Kidney glomerular epithelial cell (primary cell): Measurements from ENCODE around the gene TAP1.
A peak's percentile ranks its signal among the peaks of the same experiment; 100 is the strongest.

Experiments used
- DNase-seq: peaks from one replicate; lab custom pipeline; 2025; lab: John Stamatoyannopoulos, UW

The TAP1 gene

DNA sequence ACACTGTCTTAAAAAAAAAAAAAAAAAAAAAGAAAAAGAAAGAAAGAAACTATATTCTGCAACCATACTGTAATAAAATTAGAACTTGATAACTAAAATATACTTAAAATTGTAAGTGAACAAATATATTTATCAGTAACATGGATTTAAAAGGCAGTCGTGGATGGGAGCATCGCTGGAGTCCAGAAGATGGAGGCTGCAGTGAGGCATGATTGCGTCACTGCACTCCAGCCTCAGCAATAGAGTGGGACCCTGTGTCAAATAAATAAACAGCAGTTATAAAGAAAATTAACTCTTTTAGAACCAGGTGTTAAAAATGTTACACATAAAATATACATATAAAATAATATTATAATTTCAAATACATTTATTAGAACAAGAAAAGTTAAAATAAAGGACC is 9.2 kb upstream of the TAP1 start:
- DNase-seq, result no peak

DNA sequence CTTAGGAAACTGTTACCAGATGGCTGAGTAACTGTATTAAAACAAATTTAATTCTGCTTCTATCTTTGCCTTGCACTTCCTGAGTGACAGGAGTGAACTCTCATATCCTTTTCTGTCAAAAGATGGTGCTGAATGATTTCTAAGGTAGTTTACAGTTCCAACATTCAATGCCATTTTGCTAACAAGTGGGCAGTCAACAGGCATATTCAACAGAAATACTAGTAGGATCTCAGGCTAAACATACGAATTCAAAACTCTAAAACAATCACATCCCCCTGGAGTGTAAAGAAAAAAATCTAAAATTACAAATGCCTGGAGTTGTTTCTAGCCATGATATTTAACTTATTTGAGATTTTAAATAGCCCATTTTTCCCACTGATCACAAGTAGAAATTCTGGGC is 7.2 kb upstream of the TAP1 start:
- DNase-seq, result no peak

DNA sequence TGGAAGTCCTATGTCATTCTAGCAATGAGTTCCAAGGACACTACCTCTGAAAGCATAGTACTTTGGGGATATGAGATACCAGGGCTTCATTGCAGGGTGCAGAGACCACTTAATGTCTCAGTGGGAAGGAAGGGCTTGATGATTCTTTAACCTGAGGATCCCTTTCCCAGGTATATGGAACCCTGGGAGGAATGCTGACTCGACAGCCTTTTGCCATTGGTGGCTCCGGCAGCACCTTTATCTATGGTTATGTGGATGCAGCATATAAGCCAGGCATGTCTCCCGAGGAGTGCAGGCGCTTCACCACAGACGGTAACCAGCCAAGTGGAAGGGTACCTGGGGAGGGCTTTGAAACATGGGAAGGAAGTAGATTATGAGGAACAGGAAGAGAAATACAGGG is 4.7 kb upstream of the TAP1 start:
- no peak for DNase-seq

DNA sequence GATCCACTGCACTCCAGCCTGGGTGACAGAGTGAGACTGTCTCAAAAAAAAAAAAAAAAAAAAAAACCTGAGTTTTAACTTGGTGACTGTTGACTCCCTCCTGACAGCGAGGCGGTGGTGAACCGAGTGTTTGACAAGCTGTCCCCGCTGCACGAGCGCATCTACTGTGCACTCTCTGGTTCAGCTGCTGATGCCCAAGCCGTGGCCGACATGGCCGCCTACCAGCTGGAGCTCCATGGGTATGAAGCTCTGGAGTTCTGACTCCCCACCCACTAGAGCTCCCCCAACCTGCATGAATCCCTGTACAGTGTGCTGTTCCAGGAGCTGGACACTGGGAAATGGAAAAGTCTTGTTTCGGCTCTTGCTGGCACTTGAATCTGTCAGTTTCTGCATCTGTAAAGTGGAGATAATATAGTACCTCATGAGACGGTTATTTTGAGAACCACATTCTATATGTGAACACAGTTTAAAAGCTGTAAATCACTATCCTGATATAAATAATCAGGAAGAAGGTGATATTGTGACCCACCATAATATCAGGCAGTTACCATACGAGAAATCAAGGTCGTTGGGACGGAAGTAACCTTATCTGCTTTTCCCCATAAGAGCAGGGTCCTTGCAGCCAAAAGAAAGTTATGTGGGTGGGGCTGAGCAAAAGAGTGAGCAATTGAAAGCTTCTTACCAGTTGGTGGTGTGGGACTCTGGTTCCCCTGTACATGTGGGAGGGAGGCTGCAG is 3.8 kb upstream of the TAP1 start:
- DNase-seq, result no peak

DNA sequence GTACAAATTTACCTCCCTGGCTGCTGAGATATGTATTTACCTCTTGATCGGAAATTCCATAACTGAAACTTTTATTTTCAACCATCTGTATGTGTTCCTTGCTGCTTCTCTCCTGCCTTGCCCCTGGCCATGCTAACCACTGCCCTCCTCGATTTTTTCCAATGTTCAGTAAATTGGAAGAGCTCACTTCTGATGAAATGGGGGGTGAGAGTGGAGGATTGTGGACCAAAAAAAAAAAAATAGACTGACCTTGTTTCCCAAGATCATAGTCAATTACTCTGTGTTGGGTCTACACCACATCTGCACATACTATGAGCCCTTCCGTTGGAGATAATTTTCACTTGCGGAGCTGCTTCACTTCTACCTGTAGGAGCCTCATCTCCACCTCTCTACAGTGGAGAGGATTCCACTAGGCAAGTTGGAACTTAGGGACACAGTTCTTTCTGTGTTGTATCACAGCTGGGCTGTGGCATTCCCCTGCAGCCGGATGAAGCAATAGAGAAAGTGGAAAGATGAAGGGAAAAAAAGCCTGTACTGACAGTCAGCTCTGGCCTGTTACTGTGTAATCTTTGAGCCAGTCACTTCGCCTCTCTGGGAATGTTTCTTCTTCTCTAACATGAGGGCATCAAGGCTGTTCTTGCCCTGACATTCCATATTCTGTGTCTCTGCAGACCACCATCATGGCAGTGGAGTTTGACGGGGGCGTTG is 2.1 kb upstream of the TAP1 start:
- DNase-seq, result no peak

DNA sequence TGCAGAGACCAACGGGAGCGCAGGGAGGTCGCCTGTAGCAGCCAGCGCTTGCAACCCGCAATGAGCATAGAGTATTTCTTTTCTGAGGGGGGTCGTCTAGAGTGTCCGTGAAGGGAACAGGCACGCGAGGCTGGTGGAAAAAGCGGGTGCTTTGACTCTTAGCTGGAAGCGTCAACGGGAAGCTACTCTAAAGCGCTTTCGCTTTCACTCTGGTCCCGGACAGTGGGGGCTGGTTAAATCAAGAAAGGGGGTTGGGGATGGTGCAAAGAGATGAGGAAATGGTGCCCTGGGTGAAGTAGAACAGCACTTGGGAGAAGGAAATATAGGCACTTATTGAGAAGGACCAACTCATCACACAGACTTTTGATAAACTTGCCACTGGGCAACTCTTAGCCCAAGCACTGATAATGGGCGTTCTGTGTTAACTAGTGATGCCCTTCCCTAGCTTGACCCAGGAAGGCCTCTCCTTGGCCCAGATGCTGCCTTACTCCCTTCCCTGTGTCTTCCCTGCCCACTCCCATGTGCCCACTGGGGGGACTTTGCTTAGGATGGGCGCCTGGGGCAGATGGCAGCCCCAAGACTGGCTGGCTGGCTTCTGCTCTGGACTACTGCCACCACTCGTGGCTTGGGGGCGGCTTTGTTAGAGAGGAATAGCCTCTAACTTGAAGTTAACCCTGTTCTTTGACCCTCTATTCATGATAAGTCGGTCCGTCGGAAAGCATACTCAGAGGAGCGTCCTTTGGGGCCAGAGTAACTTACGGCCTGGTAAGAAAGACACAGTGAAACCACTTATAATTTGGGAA is 1.1 kb upstream of the TAP1 start:
- no peak for DNase-seq

DNA sequence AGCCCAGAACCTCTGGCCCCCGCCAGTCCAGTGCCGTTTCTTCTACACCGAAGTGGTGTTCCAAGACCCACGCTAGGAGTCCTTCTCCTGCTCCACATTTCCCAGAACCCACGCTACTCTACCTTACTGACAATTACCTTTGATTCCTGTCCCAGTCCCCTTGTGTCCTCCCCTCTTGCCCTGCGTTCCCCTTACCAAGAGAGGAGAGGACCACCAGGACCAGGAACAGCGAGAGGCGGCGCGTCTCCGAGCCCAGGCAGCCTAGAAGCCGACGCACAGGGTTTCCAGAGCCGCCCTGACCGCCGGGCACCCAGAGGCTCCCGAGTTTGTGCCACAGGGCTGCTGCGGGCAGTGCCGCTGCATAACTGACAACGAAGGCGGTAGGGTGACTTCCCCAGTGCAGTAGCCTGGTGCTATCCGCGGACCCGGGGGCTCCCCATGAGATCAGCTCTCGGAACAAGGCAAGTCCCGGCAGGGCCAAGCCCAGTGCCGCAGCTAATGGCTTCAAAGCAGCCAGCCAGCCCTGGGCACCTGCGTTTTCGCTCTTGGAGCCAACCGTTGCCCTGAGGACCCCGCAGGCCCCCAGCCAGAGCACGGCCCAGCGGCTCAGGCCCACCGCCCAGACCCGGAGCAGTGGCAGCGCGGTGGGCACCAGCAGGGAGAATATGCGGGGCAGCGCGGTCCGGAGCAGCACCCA is 512 bp downstream of the TAP1 start:
- peak; percentile 7 for DNase-seq

DNA sequence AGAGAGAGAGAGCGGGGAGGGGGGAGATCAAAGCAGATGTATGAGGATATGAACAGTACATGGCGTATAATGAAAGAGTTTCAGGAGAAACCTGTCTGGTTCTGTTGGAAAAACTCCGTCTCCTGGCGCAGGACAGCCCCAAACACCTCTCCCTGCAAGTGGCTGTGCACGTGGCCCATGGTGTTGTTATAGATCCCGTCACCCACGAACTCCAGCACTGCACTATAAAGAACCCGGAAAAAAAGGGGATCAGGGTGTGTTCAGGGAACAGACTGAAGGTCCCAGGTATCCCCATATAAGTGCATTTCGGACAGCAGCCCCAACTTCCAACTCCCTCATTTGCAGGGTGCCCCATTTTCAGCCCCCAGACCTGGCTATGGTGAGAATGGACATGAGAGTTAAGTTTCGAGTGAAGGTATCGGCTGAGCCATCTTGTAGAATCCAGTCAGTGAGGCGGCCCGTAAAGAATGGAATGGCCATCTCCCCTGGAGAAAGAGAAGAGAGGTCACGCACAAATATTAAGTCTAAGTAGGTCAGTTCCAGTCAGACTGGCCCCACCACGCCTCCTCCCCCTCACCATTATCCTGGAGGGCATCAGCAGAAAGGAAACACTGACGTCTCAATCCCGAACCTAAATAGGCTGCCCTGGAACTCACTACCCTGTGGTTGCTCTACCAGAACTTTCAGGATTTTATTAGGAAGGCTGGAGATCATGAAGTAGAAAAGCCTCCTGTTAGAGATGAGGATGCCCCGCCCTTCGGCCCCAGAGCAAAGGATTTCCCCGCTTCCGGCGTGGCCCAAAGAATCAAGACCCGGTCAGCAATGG is 1.3 kb downstream of the TAP1 start:
- DNase-seq, result no peak

DNA sequence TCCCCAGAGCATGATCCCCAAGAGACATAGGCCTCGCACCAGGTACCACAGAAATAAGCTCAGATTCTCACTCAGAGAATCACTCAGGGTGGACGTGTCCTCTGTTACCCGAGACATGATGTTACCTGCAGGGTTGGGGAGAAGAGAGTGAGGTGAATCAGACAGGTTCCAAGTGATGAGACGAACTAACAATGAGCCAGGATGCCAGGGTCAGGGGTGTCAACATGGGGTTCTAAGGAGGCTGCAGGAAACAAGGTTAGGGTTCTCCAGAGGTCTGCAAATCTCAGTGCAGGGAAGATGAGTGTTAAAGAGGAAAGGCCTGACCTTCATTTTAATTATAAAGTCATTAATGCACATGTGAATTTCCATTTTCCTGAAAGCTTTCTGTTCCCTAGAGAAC is 2.5 kb downstream of the TAP1 start:
- DNase-seq, result no peak

DNA sequence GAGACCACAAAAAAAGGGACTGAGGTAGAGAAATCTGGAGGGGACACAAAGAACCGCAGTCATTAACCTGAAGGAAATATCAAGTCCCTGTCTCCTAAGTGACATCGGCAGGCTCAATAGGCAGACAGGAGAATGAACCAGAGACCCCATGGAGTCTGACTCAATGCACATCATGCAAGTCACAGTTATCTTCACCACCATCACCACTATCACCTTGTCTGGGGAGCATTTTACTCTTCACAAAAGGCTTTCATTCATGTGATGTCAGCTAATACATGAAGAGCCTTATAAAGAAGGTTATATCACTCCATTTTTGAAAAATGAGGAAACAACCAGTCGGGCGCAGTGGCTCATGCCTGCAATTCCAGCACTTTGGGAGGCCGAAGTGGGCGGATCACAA is 4.4 kb downstream of the TAP1 start:
- no peak for DNase-seq

DNA sequence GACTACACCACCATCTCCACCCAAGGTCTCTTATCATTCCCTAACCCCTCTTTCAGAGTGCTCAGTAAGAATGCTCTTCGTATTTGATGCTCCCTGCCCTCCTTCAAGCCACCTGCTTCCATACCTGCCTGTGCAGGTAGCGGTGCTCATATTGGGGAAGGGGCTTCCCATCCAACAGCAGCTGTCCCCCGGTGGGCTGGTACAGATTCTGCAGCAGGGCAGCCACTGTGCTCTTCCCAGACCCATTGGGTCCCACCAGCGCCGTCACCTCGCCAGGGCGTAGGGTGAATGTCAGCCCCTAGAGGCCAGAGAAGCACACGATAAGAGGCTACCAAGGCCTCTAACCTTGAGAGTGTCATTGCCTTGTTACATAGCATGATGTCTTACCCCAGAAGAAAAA is 5.7 kb downstream of the TAP1 start:
- DNase-seq, result no peak

DNA sequence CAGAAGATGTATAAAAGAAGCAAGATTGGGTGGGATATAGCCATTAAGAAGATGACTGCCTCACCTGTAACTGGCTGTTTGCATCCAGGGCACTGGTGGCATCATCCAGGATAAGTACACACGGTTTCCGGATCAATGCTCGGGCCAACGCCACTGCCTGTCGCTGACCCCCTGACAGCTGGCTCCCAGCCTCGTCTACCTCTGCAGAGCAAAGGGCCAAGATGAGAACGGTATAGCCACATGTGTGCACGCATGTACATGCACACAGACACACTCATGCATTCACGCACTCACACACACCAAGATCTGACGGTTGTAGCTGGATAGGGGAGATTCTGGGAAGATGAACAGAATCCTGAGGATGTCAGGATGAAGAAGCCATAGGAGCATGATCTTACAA is 6.5 kb downstream of the TAP1 start:
- no peak for DNase-seq

DNA sequence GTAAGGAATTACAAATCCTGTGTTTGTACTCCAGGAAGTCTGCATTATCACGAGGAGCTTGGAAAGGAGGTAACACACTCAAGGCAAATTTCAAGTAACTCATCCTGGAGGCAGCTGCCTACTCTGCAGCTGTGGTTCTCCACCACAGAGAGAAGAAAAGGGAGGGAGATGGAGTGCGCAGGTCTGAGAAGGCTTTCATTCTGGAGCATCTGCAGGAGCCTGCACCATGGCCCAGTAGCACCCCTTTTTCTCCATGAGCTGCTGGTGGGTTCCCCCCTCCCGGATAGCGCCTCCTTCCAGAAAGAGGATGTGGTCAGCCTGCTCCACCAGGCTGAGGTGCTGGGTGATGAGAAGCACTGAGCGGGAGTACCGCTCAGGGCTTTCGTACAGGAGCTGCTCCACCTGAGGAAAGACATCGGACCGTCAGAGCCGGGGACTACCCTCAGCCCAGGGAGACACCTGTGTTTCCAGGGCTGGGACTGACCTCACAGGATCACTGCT is 8.1 kb downstream of the TAP1 start:
- no peak for DNase-seq

DNA sequence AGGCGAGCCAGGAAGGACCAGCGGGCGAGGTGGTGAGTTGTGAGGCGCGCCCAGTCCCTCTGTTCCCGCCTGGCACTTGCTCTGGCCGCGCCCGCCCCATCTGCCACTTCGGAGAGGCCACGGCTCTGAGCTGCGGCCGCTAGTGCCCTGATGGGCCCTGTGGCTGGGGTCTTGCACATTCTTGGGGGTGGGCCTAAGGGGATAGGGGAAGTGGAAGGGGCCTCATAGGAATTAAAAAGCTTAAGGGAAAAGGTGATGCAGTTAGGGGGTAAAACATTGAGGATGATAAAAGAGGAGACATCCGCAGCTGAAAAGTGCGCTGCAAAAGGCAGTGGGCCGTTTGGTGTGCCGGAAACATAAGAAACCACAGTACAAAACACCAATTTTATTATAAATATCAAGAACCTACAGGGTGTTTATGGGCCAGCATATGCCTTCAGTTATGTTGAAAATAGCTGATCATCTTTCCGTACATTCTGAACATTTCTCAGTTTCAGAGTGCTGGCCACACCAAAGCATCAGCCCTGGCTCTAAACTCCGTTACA is 8.6 kb downstream of the TAP1 start:
- no peak for DNase-seq

DNA sequence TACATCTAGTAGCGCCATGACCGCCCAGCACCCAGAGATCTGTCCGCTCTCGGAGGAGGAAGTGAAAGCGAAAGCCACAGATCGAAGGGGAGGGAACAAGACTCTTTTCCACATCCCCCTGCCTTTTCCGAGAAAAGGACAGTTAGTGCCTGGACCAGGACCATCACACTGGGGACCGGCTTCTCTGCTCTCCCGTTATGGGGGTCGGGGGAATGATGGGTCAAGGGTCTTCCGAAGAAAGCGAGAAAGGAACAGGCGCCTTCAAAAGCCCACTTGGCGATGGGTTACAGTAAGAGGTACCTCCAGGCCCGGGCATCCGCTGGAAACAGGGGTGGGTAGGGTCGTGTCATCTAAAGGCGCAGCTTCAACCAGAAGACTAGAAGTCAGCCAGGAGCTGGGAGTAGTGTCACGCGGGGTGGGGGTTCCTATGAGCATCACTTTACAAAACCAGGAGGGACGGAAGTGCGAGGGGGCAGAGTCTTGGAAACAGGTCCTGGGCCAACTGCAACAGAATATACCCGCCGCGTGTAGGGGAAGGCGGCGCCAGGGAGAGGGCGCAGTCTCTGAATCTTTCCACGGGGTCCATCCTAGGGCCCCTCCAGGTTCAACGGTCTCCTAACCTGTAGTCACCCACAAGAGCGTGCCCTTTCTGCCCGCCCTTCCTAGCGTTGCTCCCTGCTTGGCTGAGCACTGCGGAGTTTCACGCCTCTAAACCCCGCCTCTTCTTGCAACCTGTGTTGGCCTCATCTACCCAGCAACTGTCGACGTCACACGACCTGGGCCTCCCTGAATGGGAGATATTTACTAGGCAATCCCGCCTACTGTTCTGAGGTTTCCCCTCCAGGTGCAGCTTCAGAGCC is 9.3 kb downstream of the TAP1 start, which contains the start of gene PSMB8:
Gene PSMB8 (minus strand): TSS at position 69 of the 860 bp plus-strand sequence. CDS start 51 bp downstream, at position 18.
- DNase-seq, result peak; percentile 91

DNA sequence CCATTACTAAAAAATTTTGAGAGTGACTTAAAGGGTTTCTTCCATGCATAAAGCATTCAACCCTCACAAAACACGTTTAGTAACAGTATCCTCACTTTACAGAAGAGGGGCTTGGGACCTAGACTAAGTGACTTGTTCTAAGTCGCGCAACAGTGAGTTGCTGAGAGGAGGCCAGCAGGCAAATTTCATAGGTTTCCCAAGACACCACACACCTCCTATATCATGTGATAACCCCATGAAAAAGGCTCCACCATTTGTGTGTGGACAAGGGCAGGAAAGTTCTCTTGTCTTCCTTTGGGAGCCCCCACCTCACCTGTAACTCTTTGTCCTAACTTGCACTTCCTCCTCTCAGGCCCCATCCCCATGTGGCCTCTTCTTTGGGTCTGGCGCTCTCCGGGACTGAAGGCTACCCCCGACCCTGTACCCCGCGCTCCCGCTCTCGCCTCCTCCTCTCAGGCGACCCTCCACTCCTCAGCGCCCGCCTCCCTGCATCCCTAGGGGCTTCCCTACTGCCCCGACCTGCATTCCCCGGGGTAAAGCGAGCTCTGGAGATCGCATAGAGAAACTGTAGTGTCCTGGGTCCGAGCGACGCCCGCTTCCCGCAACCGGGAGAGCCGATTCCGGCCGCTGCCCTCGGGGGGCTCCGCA is 10.0 kb downstream of the TAP1 start:
- DNase-seq, result no peak

DNA sequence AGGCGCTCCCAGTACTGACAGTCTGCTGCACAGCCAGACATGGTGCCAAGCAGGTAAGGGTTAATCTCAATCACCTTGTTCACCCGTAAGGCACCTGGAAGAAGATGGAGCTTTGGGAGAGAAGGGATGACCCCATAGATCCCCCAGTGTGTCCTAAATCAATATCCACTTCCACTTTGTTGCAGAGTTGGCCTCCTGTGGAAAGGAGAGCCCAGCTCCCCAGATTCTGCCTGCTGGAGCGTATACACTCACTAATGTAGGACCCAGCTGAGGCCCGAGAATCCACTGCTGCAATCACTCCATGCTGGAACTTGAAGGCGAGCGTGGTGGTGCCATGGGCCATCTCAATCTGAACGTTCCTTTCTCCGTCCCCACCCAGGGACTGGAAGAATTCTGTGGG is 10.8 kb downstream of the TAP1 start:
- no peak for DNase-seq

DNA sequence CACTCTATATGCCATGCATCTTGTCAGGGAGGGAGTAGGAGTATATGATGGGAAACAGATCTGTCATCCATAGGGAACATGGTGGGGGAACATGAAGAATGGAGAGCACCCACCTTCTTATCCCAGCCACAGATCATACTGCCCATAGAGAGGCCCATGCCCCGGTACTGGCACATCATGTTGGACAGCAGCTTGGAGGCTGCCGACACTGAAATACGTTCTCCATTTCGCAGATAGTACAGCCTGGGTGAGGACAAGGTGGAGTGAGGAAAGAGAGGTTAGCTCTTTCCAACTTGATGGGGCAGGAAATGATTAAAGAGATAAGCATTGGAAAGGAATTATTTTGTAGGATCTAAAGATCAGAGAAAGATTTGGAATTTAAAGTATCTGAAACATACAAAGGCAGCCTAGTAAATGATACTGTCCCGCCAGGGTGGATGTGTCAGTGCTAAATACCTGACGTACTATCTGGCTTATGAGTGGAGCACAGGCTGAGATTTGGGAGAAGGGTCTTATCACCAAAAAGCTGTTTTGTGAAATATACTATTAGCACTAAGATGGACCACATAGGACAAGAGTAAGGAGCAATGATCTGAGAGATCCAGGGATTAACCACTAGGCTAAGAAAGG is 11.4 kb downstream of the TAP1 start:
- no peak for DNase-seq
